HCT116 (cell line): ENCODE measurements around the gene YWHAQ. TPM values are rescaled to one million over a fixed set of nuclear protein-coding genes. Genes with fewer than 3 reads are reported as not detected.
A peak's percentile ranks its signal among the peaks of the same experiment; 100 is the strongest.

Experiments used
- ATAC-seq: fragments of 200-7000 bp; cut with Tn5 transposase; 2 replicates; pipeline ENCODE4 v1.9.1; 2020; ENCODE audit warnings: mild to moderate bottlenecking, moderate library complexity
- BruUV-seq: library from RNA; stranded (reverse); fragments of 400-500 nt; replicated peaks from 2 replicates; lab custom pipeline; 2021; lab: Mats Ljungman, UMichigan
- CTCF ChIA-PET: fragments of 300-600 bp; sonication (Branson Sonifier 250); formaldehyde crosslinking; loops from one replicate; lab custom pipeline; 2021; ENCODE audit warnings: antibody characterized with exemption; lab: Charles Lee
- POLR2A ChIA-PET: fragments of 300-600, 350-600 bp; sonication (Branson Sonifier 250); formaldehyde crosslinking; loops from one replicate; lab custom pipeline; 2021; ENCODE audit warnings: antibody characterized with exemption; lab: Charles Lee
- RAD21 ChIA-PET, 2 experiments: fragments of 300-600 bp; sonication (Branson Sonifier 250); formaldehyde crosslinking; loops; one replicate each; lab custom pipeline; 2023; ENCODE audit warnings: low total read pairs in 2 of 2; ENCODE audit not compliant: uncharacterized antibody in 2 of 2, unreplicated experiment in 2 of 2, low non-redundant PET in 1 of 2; lab: Charles Lee
- DNase-seq: peaks from one replicate; pipeline ENCODE4 v3.0.0-alpha.2; 2010; ENCODE audit warnings: low read depth, low spot score
- H2AFZ ChIP-seq: fragments of 200-600 bp; shearing (Covaris generic), sonication (generic); 2 replicates; pipeline ENCODE4 v1.6.1; 2017; ENCODE audit warnings: low read depth, mixed run types, mixed read lengths, antibody characterized with exemption, low read length; ENCODE audit not compliant: poor library complexity, severe bottlenecking
- H3K27ac ChIP-seq: 2 replicates; pipeline ENCODE4 v1.5.1; 2012; ENCODE audit warnings: low read depth, low read length
- H3K27me3 ChIP-seq: fragments of 200-600 bp; sonication (generic); 2 replicates; pipeline ENCODE4 v1.6.1; 2016; ENCODE audit warnings: mixed run types, low read length, mixed read lengths; ENCODE audit not compliant: insufficient read depth
- H3K36me3 ChIP-seq, 2 experiments: fragments of 200-500 bp in 1 of 2; fragments of 200-600 bp in 1 of 2; sonication (Bioruptor generic) in 1 of 2; sonication (generic) in 1 of 2; 2 replicates each; pipeline versions ENCODE4 v1.5.1 to v1.6.1; 2014 to 2016; ENCODE audit warnings: low read length in 2 of 2, inconsistent platforms in 1 of 2, mixed read lengths in 1 of 2, mixed run types in 1 of 2; ENCODE audit not compliant: insufficient read depth in 2 of 2, control insufficient read depth in 1 of 2
- H3K4me1 ChIP-seq, 2 experiments: fragments of 200-600 bp in 1 of 2; sonication (generic) in 1 of 2; 2 replicates each; pipeline versions ENCODE4 v1.5.1 to v1.6.1; 2012 to 2017; ENCODE audit warnings: low read length in 2 of 2, inconsistent platforms in 1 of 2, mild to moderate bottlenecking in 1 of 2, mixed read lengths in 1 of 2, mixed run types in 1 of 2, moderate library complexity in 1 of 2; ENCODE audit not compliant: insufficient read depth in 2 of 2, control insufficient read depth in 1 of 2
- H3K4me2 ChIP-seq: fragments of 200-600 bp; sonication (generic); 2 replicates; pipeline ENCODE4 v1.6.1; 2017; ENCODE audit warnings: mixed run types, low read length, mixed read lengths
- H3K4me3 ChIP-seq, 2 experiments: fragments of 200-600 bp in 1 of 2; sonication (generic) in 1 of 2; replicated peaks in 1 of 2; 2 replicates each; pipeline ENCODE4 v1.5.1; 2011 to 2016; ENCODE audit warnings: low read length in 2 of 2, control low read depth in 1 of 2, low read depth in 1 of 2, mild to moderate bottlenecking in 1 of 2, mixed read lengths in 1 of 2, mixed run types in 1 of 2
- H3K79me2 ChIP-seq: fragments of 200-600 bp; sonication (generic); 2 replicates; pipeline ENCODE4 v1.6.1; 2017; ENCODE audit warnings: mild to moderate bottlenecking, mixed run types, low read length, moderate library complexity, mixed read lengths; ENCODE audit not compliant: insufficient read depth
- H3K9ac ChIP-seq: fragments of 200-600 bp; sonication (generic); 2 replicates; pipeline ENCODE4 v1.6.1; 2016; ENCODE audit warnings: low read length, mixed read lengths
- H3K9me2 ChIP-seq: fragments of 200-600 bp; sonication (generic), shearing (Covaris generic); 2 replicates; pipeline ENCODE4 v1.6.1; 2017; ENCODE audit warnings: mixed run types, mild to moderate bottlenecking, moderate library complexity; ENCODE audit not compliant: insufficient read depth
- H3K9me3 ChIP-seq, 2 experiments: fragments of 200-500 bp in 1 of 2; fragments of 200-600 bp in 1 of 2; sonication (Bioruptor generic) in 1 of 2; sonication (generic) in 1 of 2; 2 replicates each; pipeline ENCODE4 v1.6.1; 2014 to 2017; ENCODE audit warnings: low read length in 2 of 2, mixed read lengths in 2 of 2, inconsistent platforms in 1 of 2, low read depth in 1 of 2, mild to moderate bottlenecking in 1 of 2, mixed run types in 1 of 2, moderate library complexity in 1 of 2; ENCODE audit not compliant: control insufficient read depth in 1 of 2, insufficient read depth in 1 of 2
- H4K20me1 ChIP-seq: fragments of 200-600 bp; sonication (generic), shearing (Covaris generic); 2 replicates; pipeline ENCODE4 v1.6.1; 2017; ENCODE audit warnings: mixed run types, mild to moderate bottlenecking, moderate library complexity; ENCODE audit not compliant: insufficient read depth
- CBX3 ChIP-seq: IDR thresholded peaks from 2 replicates; pipeline ENCODE4 v1.6.1; 2012; ENCODE audit warnings: low read depth
- EGR1 ChIP-seq: IDR thresholded peaks from 2 replicates; pipeline ENCODE4 v1.6.1; 2012; ENCODE audit warnings: low read depth
- ELF1 ChIP-seq: IDR thresholded peaks from 2 replicates; pipeline ENCODE4 v1.6.1; 2012; ENCODE audit warnings: low read depth, borderline replicate concordance
- EZH2phosphoT487 ChIP-seq: fragments of 200-600 bp; IDR thresholded peaks from 2 replicates; pipeline ENCODE4 v1.6.1; 2018; ENCODE audit warnings: antibody characterized with exemption, borderline replicate concordance
- FOSL1 ChIP-seq: IDR thresholded peaks from 2 replicates; pipeline ENCODE4 v1.6.1; 2012; ENCODE audit warnings: low read depth
- JUND ChIP-seq: IDR thresholded peaks from 2 replicates; pipeline ENCODE4 v1.6.1; 2012
- POLR2A ChIP-seq: IDR thresholded peaks from 2 replicates; pipeline ENCODE4 v1.7.0; 2011; ENCODE audit warnings: borderline replicate concordance; ENCODE audit not compliant: insufficient read depth, insufficient read length; ENCODE audit errors: extremely low read depth
- RAD21 ChIP-seq: IDR thresholded peaks from 2 replicates; pipeline ENCODE4 v1.6.1; 2012; ENCODE audit warnings: low read depth, mild to moderate bottlenecking
- SIN3A ChIP-seq: IDR thresholded peaks from 2 replicates; pipeline ENCODE4 v1.6.1; 2012; ENCODE audit warnings: low read depth
- SP1 ChIP-seq: IDR thresholded peaks from 2 replicates; pipeline ENCODE4 v1.6.1; 2012; ENCODE audit warnings: low read depth
- SRF ChIP-seq: IDR thresholded peaks from 2 replicates; pipeline ENCODE4 v1.6.1; 2012; ENCODE audit warnings: low read depth
- TCF7L2 ChIP-seq: IDR thresholded peaks from 2 replicates; pipeline ENCODE4 v1.7.0; 2011; ENCODE audit warnings: borderline replicate concordance, inconsistent platforms; ENCODE audit not compliant: insufficient read depth, insufficient read length; ENCODE audit errors: extremely low read depth
- YY1 ChIP-seq: IDR thresholded peaks from 2 replicates; pipeline ENCODE4 v1.6.1; 2011; ENCODE audit warnings: low read length, low read depth, moderate library complexity, mild to moderate bottlenecking; ENCODE audit not compliant: insufficient replicate concordance; ENCODE audit errors: extremely low read depth
- ZFX ChIP-seq: fragments of 450-650 bp; IDR thresholded peaks from 2 replicates; pipeline ENCODE4 v1.6.1; 2017
- ZNF274 ChIP-seq: fragments of 200-500 bp; sonication (Bioruptor generic); IDR thresholded peaks from 2 replicates; pipeline ENCODE4 v1.6.1; 2014; ENCODE audit warnings: mild to moderate bottlenecking, low read depth, low read length, inconsistent platforms
- intact Hi-C: fragments of 100-400 bp; cut with micrococcal nuclease; formaldehyde crosslinking; loops from 2 replicates; pipeline ENCODE4 v1.10.0; 2022
- total RNA-seq: library from RNA; stranded (reverse); gene quantifications from one replicate; pipeline ENCODE4 v1.2.1, GENCODE V29; 2021; ENCODE audit not compliant: unreplicated experiment
- TF ChIP-seq, protein P1 (sequence below), 3 experiments: fragments of 200-600 bp in 1 of 3; sonication (generic) in 1 of 3; IDR thresholded peaks in 2 of 3; conservative IDR thresholded peaks in 1 of 3; 2 replicates each; pipeline ENCODE4 v1.5.1; 2012 to 2017; ENCODE audit warnings: low read depth in 2 of 3, low read length in 2 of 3, antibody characterized with exemption in 1 of 3, borderline replicate concordance in 1 of 3, control low read depth in 1 of 3, mild to moderate bottlenecking in 1 of 3, mixed read lengths in 1 of 3, mixed run types in 1 of 3, moderate library complexity in 1 of 3; ENCODE audit not compliant: insufficient read depth in 1 of 3
- TF ChIP-seq, protein P2 (sequence below): IDR thresholded peaks from 2 replicates; pipeline ENCODE4 v1.6.1; 2011; ENCODE audit warnings: mild to moderate bottlenecking, low read length, moderate library complexity; ENCODE audit not compliant: insufficient replicate concordance; ENCODE audit errors: extremely low read depth
- TF ChIP-seq, protein P3 (sequence below): IDR thresholded peaks from 2 replicates; pipeline ENCODE4 v1.6.1; 2012

YWHAQ gene
- total RNA-seq, 1 experiment from 2014 or later: 365 TPM

DNA sequence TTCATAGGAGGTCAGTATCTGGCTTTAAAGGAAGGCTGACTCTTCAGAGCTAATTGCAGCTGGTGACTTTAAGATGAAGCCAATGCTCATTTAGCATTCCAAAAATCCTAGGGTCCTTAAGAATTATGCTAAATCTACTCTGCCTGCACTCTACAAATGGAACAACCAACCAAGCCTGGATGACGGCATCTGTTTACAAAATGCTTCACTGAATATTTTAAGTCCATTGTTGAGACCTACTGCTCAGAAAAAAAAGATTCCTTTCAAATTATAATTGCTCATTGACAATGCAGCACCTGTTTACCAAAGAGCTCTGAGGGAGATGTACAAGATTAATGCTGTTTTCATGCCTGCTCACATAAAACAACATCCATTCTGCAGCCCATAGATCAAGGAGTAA, 31.4 kb downstream of the YWHAQ start:
- no peak overlapping the region for H3K9ac ChIP-seq

DNA sequence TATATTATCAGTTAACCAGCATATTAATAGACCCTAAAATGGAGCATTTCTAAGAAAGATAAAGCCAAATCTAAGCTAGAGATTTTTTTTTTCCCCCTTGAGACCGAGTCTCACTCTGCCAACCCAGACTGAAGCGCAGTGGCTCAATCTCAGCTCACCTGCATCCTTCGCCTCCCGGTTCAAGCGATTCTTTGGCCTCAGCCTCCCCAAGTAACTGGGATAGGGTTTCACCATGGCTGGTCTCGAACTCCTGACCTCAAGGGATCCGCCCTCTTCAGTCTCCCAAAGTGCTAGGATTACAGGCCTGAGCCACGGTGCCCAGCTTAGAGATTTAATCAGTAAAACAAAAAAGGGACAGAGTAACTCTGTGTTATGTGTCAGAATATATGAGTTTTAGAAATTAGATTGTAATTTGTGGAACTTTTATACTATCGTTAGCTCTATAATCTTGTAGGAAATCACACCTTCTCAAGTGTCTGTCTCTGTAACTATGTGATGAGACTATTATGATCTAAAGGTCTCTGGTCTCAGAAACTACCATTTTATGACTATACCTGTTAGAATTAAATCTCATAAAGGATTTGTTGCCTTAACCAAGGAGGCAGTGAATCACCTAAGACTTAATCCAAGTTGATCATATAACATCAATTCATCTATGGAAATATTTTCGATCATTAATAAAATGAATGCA, 34.0 kb downstream of the YWHAQ start:
- ChIA-PET POLR2A (interaction anchor here (2.7 kb wide), 1 partner anchor 34 kb away, joined by 10 read pairs; the partner anchor contains the start of gene YWHAQ), CTCF (no interaction called here), RAD21 (no interaction called here)
- Histone ChIP-seq H3K9me2 (no peaks in the 10 kb centered on the region), H3K4me1 (peaks cover 41 to 50% of the 10 kb centered on the region in 2 experiments), H3K9ac (0 out of 2 replicates have a peak overlapping the region, but pooled peaks have one; percentile 45), H4K20me1 (peaks cover 6% of the 10 kb centered on the region; the same call in 1 of the 2 replicates), H3K9me3 (peaks cover 8 to 10% of the 10 kb centered on the region in 2 experiments; a peak in 3 of 4 replicates), H3K27me3 (no peaks in the 10 kb centered on the region), H3K4me2 (peak overlapping the region; percentile 59), H3K36me3 (peaks cover 0 to 32% of the 10 kb centered on the region in 2 experiments; a peak in 2 of 4 replicates), H3K79me2 (peaks cover 100% of the 10 kb centered on the region), H3K4me3 (no peak overlapping the region), H2AFZ (no peak overlapping the region), H3K27ac (peak overlapping the region; percentile 78; the same call in 1 of the 2 replicates)
- DNase-seq: no peak
- no TSS peak for BruUV-seq
- no peak for ATAC-seq
- intact Hi-C loops: no loop called here
- no peak for TF ChIP-seq FOSL1
- no peak for TF ChIP-seq SP1
- no peak for TF ChIP-seq JUND
- no peak for TF ChIP-seq YY1
- TF ChIP-seq ELF1: no peak
- no peak for TF ChIP-seq ZNF274
- TF ChIP-seq POLR2A: no peak
- no peak for TF ChIP-seq EZH2phosphoT487
- TF ChIP-seq, protein P1, sequence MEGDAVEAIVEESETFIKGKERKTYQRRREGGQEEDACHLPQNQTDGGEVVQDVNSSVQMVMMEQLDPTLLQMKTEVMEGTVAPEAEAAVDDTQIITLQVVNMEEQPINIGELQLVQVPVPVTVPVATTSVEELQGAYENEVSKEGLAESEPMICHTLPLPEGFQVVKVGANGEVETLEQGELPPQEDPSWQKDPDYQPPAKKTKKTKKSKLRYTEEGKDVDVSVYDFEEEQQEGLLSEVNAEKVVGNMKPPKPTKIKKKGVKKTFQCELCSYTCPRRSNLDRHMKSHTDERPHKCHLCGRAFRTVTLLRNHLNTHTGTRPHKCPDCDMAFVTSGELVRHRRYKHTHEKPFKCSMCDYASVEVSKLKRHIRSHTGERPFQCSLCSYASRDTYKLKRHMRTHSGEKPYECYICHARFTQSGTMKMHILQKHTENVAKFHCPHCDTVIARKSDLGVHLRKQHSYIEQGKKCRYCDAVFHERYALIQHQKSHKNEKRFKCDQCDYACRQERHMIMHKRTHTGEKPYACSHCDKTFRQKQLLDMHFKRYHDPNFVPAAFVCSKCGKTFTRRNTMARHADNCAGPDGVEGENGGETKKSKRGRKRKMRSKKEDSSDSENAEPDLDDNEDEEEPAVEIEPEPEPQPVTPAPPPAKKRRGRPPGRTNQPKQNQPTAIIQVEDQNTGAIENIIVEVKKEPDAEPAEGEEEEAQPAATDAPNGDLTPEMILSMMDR (IDR thresholded peaks at IDR 0.05 in 2 of 3, conservative IDR thresholded peaks at IDR 0.05 in 1 of 3; ENCODE audit: borderline replicate concordance in 1 of 3, insufficient read depth in 1 of 3, low read depth in 2 of 3, low read length in 2 of 3): no peak
- no peak for TF ChIP-seq RAD21
- TF ChIP-seq, protein P2, sequence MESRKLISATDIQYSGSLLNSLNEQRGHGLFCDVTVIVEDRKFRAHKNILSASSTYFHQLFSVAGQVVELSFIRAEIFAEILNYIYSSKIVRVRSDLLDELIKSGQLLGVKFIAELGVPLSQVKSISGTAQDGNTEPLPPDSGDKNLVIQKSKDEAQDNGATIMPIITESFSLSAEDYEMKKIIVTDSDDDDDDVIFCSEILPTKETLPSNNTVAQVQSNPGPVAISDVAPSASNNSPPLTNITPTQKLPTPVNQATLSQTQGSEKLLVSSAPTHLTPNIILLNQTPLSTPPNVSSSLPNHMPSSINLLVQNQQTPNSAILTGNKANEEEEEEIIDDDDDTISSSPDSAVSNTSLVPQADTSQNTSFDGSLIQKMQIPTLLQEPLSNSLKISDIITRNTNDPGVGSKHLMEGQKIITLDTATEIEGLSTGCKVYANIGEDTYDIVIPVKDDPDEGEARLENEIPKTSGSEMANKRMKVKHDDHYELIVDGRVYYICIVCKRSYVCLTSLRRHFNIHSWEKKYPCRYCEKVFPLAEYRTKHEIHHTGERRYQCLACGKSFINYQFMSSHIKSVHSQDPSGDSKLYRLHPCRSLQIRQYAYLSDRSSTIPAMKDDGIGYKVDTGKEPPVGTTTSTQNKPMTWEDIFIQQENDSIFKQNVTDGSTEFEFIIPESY: no peak

More for the DNA sequence above, 31.4 kb downstream of the YWHAQ start:
- peaks cover 30 to 44% of the 10 kb centered on the region in 2 experiments for H3K4me1 ChIP-seq
- no peak overlapping the region for H3K27ac ChIP-seq
- no TSS peak for BruUV-seq
- CTCF ChIA-PET: no interaction called here
- RAD21 ChIA-PET: no interaction called here
- DNase-seq (no peak), ATAC-seq (no peak)
- H3K36me3 ChIP-seq: peaks cover 0 to 32% of the 10 kb centered on the region in 2 experiments; a peak in 2 of 4 replicates
- H3K79me2 ChIP-seq: peaks cover 99% of the 10 kb centered on the region
- no peak overlapping the region for H3K4me2 ChIP-seq
- POLR2A ChIA-PET: interaction anchor here (1.3 kb wide), 1 partner anchor 32 kb away, joined by 4 read pairs; the partner anchor contains the start of gene YWHAQ
- no peaks in the 10 kb centered on the region for H3K27me3 ChIP-seq
- H3K9me2 ChIP-seq: no peaks in the 10 kb centered on the region
- intact Hi-C loops: no loop called here
- H3K9me3 ChIP-seq: peaks cover 8 to 10% of the 10 kb centered on the region in 2 experiments; a peak in 3 of 4 replicates
- H3K4me3 ChIP-seq: no peak overlapping the region
- peaks cover 6% of the 10 kb centered on the region; the same call in 1 of the 2 replicates for H4K20me1 ChIP-seq
- H2AFZ ChIP-seq: no peak overlapping the region
- TF ChIP-seq SRF (no peak), ZFX (no peak), SIN3A (no peak), EGR1 (no peak), TCF7L2 (no peak), CBX3 (peak; percentile 61; the same call in 1 of the 2 replicates), RAD21 (no peak)
- TF ChIP-seq, protein P3, sequence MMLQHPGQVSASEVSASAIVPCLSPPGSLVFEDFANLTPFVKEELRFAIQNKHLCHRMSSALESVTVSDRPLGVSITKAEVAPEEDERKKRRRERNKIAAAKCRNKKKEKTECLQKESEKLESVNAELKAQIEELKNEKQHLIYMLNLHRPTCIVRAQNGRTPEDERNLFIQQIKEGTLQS: no peak
